Natural killer cell (primary cell): ENCODE data around the gene RASAL3. TPM values are rescaled to one million over a fixed set of nuclear protein-coding genes. Genes with fewer than 3 reads are reported as not detected.
A peak's percentile ranks its signal among the peaks of the same experiment; 100 is the strongest.

Source experiments
- ATAC-seq, 3 donors: fragments of 150-1000 bp in 2 of 3; fragments of 200-7000 bp in 1 of 3; cut with Tn5 transposase; 1 replicate in 1 of 3; 2 replicates in 2 of 3; pipeline ENCODE4 v1.10.0; 2021; ENCODE audit warnings: mild to moderate bottlenecking in 2 of 3, moderate library complexity in 2 of 3
- DNase-seq, 2 donors: peaks; one replicate each; pipeline versions ENCODE4 v3.0.0 to v3.0.0-alpha.2; 2013 to 2021; ENCODE audit warnings: mixed read lengths in 1 of 2
- H3K27ac ChIP-seq: one replicate; pipeline ENCODE4 v1.5.1; 2013; ENCODE audit warnings: mild to moderate bottlenecking, low read length
- H3K27me3 ChIP-seq: one replicate; pipeline ENCODE4 v1.6.1; 2013; ENCODE audit warnings: low read length; ENCODE audit not compliant: control insufficient read depth, insufficient read depth
- H3K36me3 ChIP-seq: one replicate; pipeline ENCODE4 v1.6.1; 2013; ENCODE audit warnings: low read length; ENCODE audit not compliant: control insufficient read depth, insufficient read depth
- H3K4me1 ChIP-seq: one replicate; pipeline ENCODE4 v1.6.1; 2013; ENCODE audit warnings: low read length; ENCODE audit not compliant: control insufficient read depth, insufficient read depth
- H3K4me3 ChIP-seq: one replicate; pipeline ENCODE4 v1.5.1; 2013; ENCODE audit warnings: low read length
- H3K9me3 ChIP-seq: one replicate; pipeline ENCODE4 v1.6.1; 2013; ENCODE audit warnings: low read length; ENCODE audit not compliant: control insufficient read depth, insufficient read depth
- H3K27ac Mint-ChIP-seq, 2 donors: one replicate each; pipeline ENCODE4 v1.8.0; 2022; ENCODE audit warnings: mild to moderate bottlenecking in 2 of 2, mixed read lengths in 2 of 2, moderate library complexity in 1 of 2
- H3K27me3 Mint-ChIP-seq, 2 donors: one replicate each; pipeline ENCODE4 v1.8.0; 2022; ENCODE audit warnings: low read depth in 2 of 2, mixed read lengths in 2 of 2
- H3K36me3 Mint-ChIP-seq: one replicate; pipeline ENCODE4 v1.8.0; 2022; ENCODE audit warnings: mixed read lengths
- H3K4me1 Mint-ChIP-seq, 2 donors: one replicate each; pipeline ENCODE4 v1.8.0; 2022; ENCODE audit warnings: mixed read lengths in 2 of 2
- H3K4me3 Mint-ChIP-seq: one replicate; pipeline ENCODE4 v1.8.0; 2022; ENCODE audit warnings: mild to moderate bottlenecking, moderate library complexity, mixed read lengths
- H3K9me3 Mint-ChIP-seq, 2 donors: one replicate each; pipeline ENCODE4 v1.8.0; 2022; ENCODE audit warnings: mixed read lengths in 2 of 2
- WGBS: methylation state at CpG from one replicate; pipeline ENCODE4 v1.1.7; 2013; ENCODE audit warnings: missing lambda C conversion rate; ENCODE audit not compliant: insufficient coverage; 5-methylcytosine and 5-hydroxymethylcytosine counted together
- intact Hi-C: fragments of 100-400 bp; cut with micrococcal nuclease; formaldehyde crosslinking; loops from one replicate; pipeline ENCODE4 v1.14.2; 2022
- total RNA-seq, 4 donors: library from RNA; stranded (reverse); fragments of 120-200 nt in 1 of 4; gene quantifications; one replicate each; pipeline versions ENCODE4 v1.2.3 to v1.2.4, GENCODE V29; 2013 to 2022
- TF ChIP-seq, protein P1 (sequence below): fragments of 200-600 bp; IDR thresholded peaks from one replicate; pipeline ENCODE4 v1.8.0; 2022; ENCODE audit warnings: antibody characterized with exemption

The RASAL3 gene
- 100 to 1,000 TPM; 217 to 283 (median 224) TPM for total RNA-seq
- total RNA-seq (2013): 101 TPM

- Histone ChIP-seq H3K27ac (peak within 1 kb of the TSS; percentile 88), H3K9me3 (no peaks in the 10 kb centered on the region), H3K4me1 (peaks cover 81% of the 10 kb centered on the region), H3K36me3 (peaks cover 25% of the 10 kb centered on the region), H3K4me3 (peak within 1 kb of the TSS; percentile 85), H3K27me3 (no peaks in the 10 kb centered on the region)
- intact Hi-C loops: loop anchor here (1.0 to 10.0 kb wide), 3 partner anchors 45 to 200 kb away; no protein-coding TSS in a partner anchor
- Mint-ChIP-seq H3K9me3 (no peaks in the 10 kb centered on the region), H3K4me3 (peak within 1 kb of the TSS; percentile 96), H3K27me3 (peaks cover 0 to 9% of the 10 kb centered on the region in 2 donors), H3K4me1 (peaks cover 53 to 67% of the 10 kb centered on the region in 2 donors), H3K27ac (peak within 1 kb of the TSS; percentile 89 to 90), H3K36me3 (no peaks in the 10 kb centered on the region)
- ATAC-seq: peak; percentile 56 to 80 (median 68)
- TF ChIP-seq, protein P1, sequence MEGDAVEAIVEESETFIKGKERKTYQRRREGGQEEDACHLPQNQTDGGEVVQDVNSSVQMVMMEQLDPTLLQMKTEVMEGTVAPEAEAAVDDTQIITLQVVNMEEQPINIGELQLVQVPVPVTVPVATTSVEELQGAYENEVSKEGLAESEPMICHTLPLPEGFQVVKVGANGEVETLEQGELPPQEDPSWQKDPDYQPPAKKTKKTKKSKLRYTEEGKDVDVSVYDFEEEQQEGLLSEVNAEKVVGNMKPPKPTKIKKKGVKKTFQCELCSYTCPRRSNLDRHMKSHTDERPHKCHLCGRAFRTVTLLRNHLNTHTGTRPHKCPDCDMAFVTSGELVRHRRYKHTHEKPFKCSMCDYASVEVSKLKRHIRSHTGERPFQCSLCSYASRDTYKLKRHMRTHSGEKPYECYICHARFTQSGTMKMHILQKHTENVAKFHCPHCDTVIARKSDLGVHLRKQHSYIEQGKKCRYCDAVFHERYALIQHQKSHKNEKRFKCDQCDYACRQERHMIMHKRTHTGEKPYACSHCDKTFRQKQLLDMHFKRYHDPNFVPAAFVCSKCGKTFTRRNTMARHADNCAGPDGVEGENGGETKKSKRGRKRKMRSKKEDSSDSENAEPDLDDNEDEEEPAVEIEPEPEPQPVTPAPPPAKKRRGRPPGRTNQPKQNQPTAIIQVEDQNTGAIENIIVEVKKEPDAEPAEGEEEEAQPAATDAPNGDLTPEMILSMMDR: no peak
- DNase-seq: peak in 1 of 2 donors; percentile 77
- 21% methylated on average over 15 of the region's 17 CpGs for WGBS
Observed at GRCh38 chr19:15464394-15465385, at the start of gene RASAL3. RASAL3 (minus strand) TSS chr19:15464544; CDS start chr19:15464358, 186 bp downstream.

DNA sequence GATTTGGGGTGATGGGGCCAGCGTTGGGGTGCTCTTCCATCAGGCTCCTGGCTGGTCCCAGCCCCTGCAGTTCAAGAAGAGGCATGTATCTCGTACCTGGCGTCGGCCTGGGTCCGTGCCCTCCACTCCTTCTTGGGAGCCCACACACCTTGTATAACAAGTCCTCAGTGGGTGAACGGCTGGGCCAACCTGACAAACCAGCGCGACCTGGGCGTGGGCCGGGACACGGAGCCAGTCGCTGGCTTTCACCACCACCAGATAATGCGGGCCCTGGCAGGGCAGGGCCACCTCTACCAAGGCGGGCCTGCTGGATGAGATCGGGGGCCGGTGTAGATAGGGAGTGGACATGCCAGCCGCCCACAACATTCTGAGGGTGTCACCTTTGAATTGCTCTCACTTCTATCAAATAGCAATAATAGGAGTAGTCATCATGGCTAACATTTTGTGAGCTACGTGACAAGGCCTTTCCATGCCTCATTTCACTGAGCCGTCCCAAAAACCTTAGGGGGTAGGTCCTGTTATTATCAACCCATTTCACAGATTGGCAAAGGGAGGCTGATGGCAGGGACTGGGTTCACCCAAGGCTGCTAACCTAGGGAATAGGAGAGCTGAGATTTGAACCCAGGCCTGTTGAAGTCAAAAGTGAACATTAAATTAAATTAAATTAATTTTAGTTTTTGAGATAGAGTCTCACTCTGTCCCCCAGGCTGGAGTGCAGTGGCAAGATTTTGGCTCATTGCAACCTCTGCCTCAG is 47.5 kb upstream of the RASAL3 start:
- peaks cover 9% of the 10 kb centered on the region for H3K9me3 ChIP-seq
- 96% methylated on average over 18 of the region's 19 CpGs for WGBS
- no peak overlapping the region for H3K4me3 ChIP-seq
- ATAC-seq (no peak), DNase-seq (no peak)
- H3K4me1 ChIP-seq: peaks cover 35% of the 10 kb centered on the region
- peaks cover 8 to 17% of the 10 kb centered on the region in 2 donors for H3K27me3 Mint-ChIP-seq
- peaks cover 31 to 36% of the 10 kb centered on the region in 2 donors for H3K4me1 Mint-ChIP-seq
- TF ChIP-seq, protein P1: no peak
- H3K4me3 Mint-ChIP-seq: no peak overlapping the region
- H3K36me3 ChIP-seq: no peaks in the 10 kb centered on the region
- H3K36me3 Mint-ChIP-seq: no peaks in the 10 kb centered on the region
- intact Hi-C loops: loop anchor here (5.0 kb wide), 2 partner anchors 45 to 50 kb away; partner anchors contain the start of gene RASAL3
- no peak overlapping the region for H3K27ac ChIP-seq
- H3K27me3 ChIP-seq: peaks cover 8% of the 10 kb centered on the region
- H3K27ac Mint-ChIP-seq: no peak overlapping the region
- no peaks in the 10 kb centered on the region for H3K9me3 Mint-ChIP-seq

- Mint-ChIP-seq H3K9me3 (no peaks in the 10 kb centered on the region), H3K36me3 (no peaks in the 10 kb centered on the region), H3K27me3 (peaks cover 8 to 20% of the 10 kb centered on the region in 2 donors), H3K4me1 (peaks cover 18 to 27% of the 10 kb centered on the region in 2 donors), H3K27ac (peak within 1 kb of the TSS in 1 of 2 donors; percentile 8), H3K4me3 (peak within 1 kb of the TSS; percentile 85)
- Histone ChIP-seq H3K27ac (no peak within 1 kb of the TSS), H3K27me3 (peaks cover 8% of the 10 kb centered on the region), H3K9me3 (no peaks in the 10 kb centered on the region), H3K4me3 (peak within 1 kb of the TSS; percentile 28), H3K4me1 (peaks cover 15% of the 10 kb centered on the region), H3K36me3 (no peaks in the 10 kb centered on the region)
- 7% methylated on average over 52 of the region's 52 CpGs for WGBS
- DNase-seq (peak; percentile 16 to 32), ATAC-seq (peak; percentile 44 to 66 (median 66))
- TF ChIP-seq, protein P1: no peak
- intact Hi-C loops: no loop called here
Observed at GRCh38 chr19:15508035-15508710, 43.8 kb upstream of the RASAL3 start, which contains the start of gene CYP4F22. CYP4F22 (plus strand) TSS chr19:15508525; CDS start chr19:15525337, 16,812 bp downstream.
